Testis (tissue), 3 donors: Measurements from ENCODE around the gene ERO1B. TPM values are rescaled to one million over a fixed set of nuclear protein-coding genes. Genes with fewer than 3 reads are reported as not detected.
"Not testable (repeated sequence)": the region's sequence is repeated elsewhere in the genome, so short reads cannot be mapped to it uniquely, and the experiment has no call there.

ENCODE experiments used
- DNase-seq: peaks from one replicate; pipeline ENCODE4 v3.0.0-alpha.2; 2019
- H3K27ac ChIP-seq, 2 donors: fragments of 200-600 bp; sonication (generic); one replicate each; pipeline ENCODE4 v1.5.1; 2019
- H3K27me3 ChIP-seq: fragments of 200-600 bp; sonication (generic); one replicate; pipeline ENCODE4 v1.5.1; 2019
- H3K36me3 ChIP-seq: fragments of 200-600 bp; sonication (generic); one replicate; pipeline ENCODE4 v1.5.1; 2017; ENCODE audit warnings: low read depth; ENCODE audit errors: missing control alignments
- H3K4me1 ChIP-seq: fragments of 200-600 bp; sonication (generic); one replicate; pipeline ENCODE4 v1.5.1; 2019
- H3K4me3 ChIP-seq, 2 donors: fragments of 200-600 bp; sonication (generic); one replicate each; pipeline ENCODE4 v1.5.1; 2017 to 2019
- H3K9me3 ChIP-seq: fragments of 200-600 bp; sonication (generic); one replicate; pipeline ENCODE4 v1.5.1; 2017
- POLR2A ChIP-seq: fragments of 450-650 bp; IDR thresholded peaks from one replicate; pipeline ENCODE4 v1.6.1; 2017; ENCODE audit warnings: antibody characterized with exemption, mild to moderate bottlenecking, moderate library complexity
- WGBS, 2 donors: methylation state at CpG; one replicate each; pipeline ENCODE4 v1.1.5; 2018; 5-methylcytosine and 5-hydroxymethylcytosine counted together
- intact Hi-C: fragments of 100-400 bp; cut with DNase I; formaldehyde crosslinking; loops from one replicate; pipeline ENCODE4 v1.15.1; 2023; ENCODE audit warnings: low total_unique reads
- polyA plus RNA-seq: library from polyadenylated mRNA; stranded (reverse); fragments of 350-450 nt; fragmentation: Illumina TruSeq; extraction: RNeasy Lipid Tissue Mini Kit (QIAGEN cat#74804); gene quantifications from one replicate; pipeline ENCODE4 v1.2.3, GENCODE V29; 2014; ENCODE audit warnings: low read depth, low replicate concordance; ENCODE audit not compliant: insufficient read depth
- total RNA-seq, 2 donors: library from RNA; depleted of rRNA; stranded (reverse); fragments of >200 nt; gene quantifications; one replicate each; pipeline ENCODE4 v1.2.3, GENCODE V29; 2016
- TF ChIP-seq, protein P1 (sequence below), 3 experiments: fragments of 450-650 bp in 2 of 3; fragments of 200-600 bp in 1 of 3; sonication (generic) in 1 of 3; IDR thresholded peaks; one replicate each; pipeline ENCODE4 v1.5.1; 2016 to 2019; ENCODE audit warnings: antibody characterized with exemption in 3 of 3, mild to moderate bottlenecking in 2 of 3, moderate library complexity in 1 of 3

ERO1B gene
- total and polyA plus RNA-seq, 3 donors from 2014 or later: 16.2 to 53.8 (median 20.3) TPM

DNA sequence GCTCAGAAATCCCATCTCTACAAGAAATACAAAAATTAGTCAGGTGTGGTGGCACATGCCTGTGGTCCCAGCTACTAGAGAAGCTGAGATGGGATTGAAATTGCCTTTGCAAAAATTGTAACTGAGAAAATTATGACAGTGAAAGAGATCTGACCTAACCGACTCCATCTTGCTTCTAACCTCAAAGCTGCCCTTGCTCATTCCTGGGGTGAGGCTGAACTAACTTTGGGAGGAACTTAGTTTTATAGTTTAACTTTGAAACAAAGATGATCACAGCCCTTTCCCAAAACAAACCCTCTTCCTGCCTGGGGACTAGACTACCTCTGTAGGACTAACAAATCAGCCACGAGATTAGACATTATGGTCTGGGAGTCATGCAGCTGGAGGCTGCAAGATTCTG is 33.8 kb upstream of the ERO1B start:
- H3K9me3 ChIP-seq: no peaks in the 10 kb centered on the region
- no peaks in the 10 kb centered on the region for H3K36me3 ChIP-seq
- H3K27ac ChIP-seq: no peak overlapping the region
- no peak overlapping the region for H3K4me3 ChIP-seq
- H3K4me1 ChIP-seq: no peaks in the 10 kb centered on the region
- TF ChIP-seq, protein P1, sequence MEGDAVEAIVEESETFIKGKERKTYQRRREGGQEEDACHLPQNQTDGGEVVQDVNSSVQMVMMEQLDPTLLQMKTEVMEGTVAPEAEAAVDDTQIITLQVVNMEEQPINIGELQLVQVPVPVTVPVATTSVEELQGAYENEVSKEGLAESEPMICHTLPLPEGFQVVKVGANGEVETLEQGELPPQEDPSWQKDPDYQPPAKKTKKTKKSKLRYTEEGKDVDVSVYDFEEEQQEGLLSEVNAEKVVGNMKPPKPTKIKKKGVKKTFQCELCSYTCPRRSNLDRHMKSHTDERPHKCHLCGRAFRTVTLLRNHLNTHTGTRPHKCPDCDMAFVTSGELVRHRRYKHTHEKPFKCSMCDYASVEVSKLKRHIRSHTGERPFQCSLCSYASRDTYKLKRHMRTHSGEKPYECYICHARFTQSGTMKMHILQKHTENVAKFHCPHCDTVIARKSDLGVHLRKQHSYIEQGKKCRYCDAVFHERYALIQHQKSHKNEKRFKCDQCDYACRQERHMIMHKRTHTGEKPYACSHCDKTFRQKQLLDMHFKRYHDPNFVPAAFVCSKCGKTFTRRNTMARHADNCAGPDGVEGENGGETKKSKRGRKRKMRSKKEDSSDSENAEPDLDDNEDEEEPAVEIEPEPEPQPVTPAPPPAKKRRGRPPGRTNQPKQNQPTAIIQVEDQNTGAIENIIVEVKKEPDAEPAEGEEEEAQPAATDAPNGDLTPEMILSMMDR (IDR thresholded peaks at IDR 0.05): no peak
- no peak for TF ChIP-seq POLR2A
- 83 to 86% methylated on average over 2 of the region's 2 CpGs for WGBS, 2 donors
- no peak for DNase-seq
- intact Hi-C loops: no loop called here
- H3K27me3 ChIP-seq: no peaks in the 10 kb centered on the region

DNA sequence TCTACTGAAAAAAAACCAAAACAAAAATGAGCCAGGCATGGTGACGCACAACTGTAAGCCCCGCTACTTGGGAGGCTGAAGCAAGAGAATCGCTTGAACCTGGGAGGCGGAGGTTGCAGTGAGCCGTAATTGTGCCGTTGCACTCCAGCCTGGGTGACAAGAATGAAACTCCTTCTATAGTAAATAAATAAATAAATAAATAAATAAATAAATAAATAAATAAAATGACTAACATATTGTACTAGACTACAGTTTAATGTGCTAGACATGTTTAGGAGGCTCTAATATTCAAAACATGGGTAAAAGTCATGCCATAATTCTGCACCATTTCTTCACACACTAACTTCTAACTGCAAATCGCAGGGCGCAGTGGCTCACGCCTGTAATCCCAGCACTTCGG is 33.3 kb upstream of the ERO1B start:
- no peak for DNase-seq
- Histone ChIP-seq H3K4me1 (no peaks in the 10 kb centered on the region), H3K4me3 (no peak overlapping the region), H3K27me3 (no peaks in the 10 kb centered on the region), H3K36me3 (no peaks in the 10 kb centered on the region), H3K9me3 (no peaks in the 10 kb centered on the region), H3K27ac (no peak overlapping the region)
- 86 to 92% methylated on average over 10 of the region's 10 CpGs for WGBS, 2 donors
- TF ChIP-seq, protein P1 (IDR thresholded peaks at IDR 0.05): no peak
- no peak for TF ChIP-seq POLR2A
- intact Hi-C loops: no loop called here

DNA sequence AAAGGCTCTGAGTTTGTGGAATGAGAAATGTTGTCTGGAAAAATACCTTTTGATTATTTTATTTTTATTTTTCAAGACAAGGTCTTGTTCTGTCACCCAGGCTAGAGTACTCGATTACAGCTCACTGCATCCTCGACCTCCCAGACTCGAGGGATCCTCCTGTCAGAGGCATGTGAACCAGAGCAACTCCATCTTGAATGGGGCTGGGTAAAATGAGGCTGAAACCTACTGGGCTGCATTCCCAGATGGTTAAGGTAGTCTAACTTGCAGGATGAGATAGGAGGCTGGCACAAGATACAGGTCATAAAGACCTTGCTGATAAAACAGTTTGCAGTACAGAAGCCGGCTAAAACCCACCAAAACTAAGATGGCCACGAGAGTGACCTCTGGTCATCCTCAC is 32.3 kb upstream of the ERO1B start:
- H3K4me1 ChIP-seq, H3K27me3 ChIP-seq, H3K4me3 ChIP-seq, H3K36me3 ChIP-seq, DNase-seq, intact Hi-C loops, H3K27ac ChIP-seq, H3K9me3 ChIP-seq: not testable (repeated sequence)
- 82 to 86% methylated on average over 5 of the region's 5 CpGs for WGBS, 2 donors

DNA sequence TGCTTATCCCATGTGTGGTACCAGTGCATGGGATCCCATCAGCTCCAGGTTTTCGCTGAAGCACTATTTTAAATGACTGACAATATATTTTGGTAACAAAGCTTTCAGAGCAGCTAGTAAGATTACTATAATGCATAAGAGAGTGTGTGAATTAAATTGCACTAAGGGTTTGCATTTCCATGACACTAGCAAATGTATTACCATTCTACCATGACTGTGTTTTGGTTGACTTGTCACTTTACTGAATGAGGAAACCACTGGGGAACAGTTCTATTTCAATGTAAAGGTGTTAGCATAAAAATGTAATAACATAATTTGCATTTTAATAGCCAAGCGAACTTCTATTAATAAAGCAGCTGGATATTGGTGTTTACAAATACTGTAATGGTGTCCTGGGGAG is 31.7 kb upstream of the ERO1B start:
- 87 to 93% methylated on average over 2 of the region's 2 CpGs for WGBS, 2 donors
- H3K9me3 ChIP-seq: no peaks in the 10 kb centered on the region
- intact Hi-C loops: no loop called here
- no peaks in the 10 kb centered on the region for H3K27me3 ChIP-seq
- H3K27ac ChIP-seq: no peak overlapping the region
- no peaks in the 10 kb centered on the region for H3K4me1 ChIP-seq
- no peak for DNase-seq
- TF ChIP-seq, protein P1 (IDR thresholded peaks at IDR 0.05): no peak
- no peak for TF ChIP-seq POLR2A
- no peak overlapping the region for H3K4me3 ChIP-seq
- no peaks in the 10 kb centered on the region for H3K36me3 ChIP-seq

DNA sequence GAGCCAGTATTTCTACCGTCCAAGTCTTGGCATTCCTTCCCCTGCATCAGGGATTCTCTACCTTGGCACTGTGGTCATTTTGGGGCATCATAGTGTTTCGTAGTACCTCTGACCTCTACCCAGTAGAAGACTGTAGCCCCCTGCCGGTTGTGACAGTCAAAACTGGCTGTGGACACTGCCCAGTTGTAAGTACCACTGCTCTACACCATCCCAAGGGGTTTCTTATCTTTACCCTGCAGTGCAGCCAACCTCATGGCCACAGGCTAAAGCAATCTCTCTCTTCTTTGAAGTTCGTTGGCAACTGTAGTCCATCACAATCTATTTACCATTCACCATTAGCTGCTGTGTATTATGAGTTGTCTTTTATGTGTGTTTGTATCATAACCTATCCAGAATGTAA is 29.3 kb upstream of the ERO1B start:
- intact Hi-C loops: no loop called here
- no peak for TF ChIP-seq POLR2A
- TF ChIP-seq, protein P1 (IDR thresholded peaks at IDR 0.05): no peak
- Histone ChIP-seq H3K27me3 (no peaks in the 10 kb centered on the region), H3K36me3 (no peaks in the 10 kb centered on the region), H3K27ac (no peak overlapping the region), H3K9me3 (no peaks in the 10 kb centered on the region), H3K4me1 (no peaks in the 10 kb centered on the region), H3K4me3 (no peak overlapping the region)
- 79 to 85% methylated on average over 4 of the region's 4 CpGs for WGBS, 2 donors
- no peak for DNase-seq
